H9 (cell line): Measurements from ENCODE around the gene GNLY. TPM values are rescaled to one million over a fixed set of nuclear protein-coding genes. Genes with fewer than 3 reads are reported as not detected.
A peak's percentile ranks its signal among the peaks of the same experiment; 100 is the strongest.

Experiments used
- DNase-seq: peaks from one replicate; pipeline ENCODE4 v3.0.0-alpha.2; 2017
- H2AFZ ChIP-seq: one replicate; pipeline ENCODE4 v1.6.1; 2013; ENCODE audit warnings: mild to moderate bottlenecking, low read length, control low read depth, moderate library complexity
- H2AK5ac ChIP-seq: 2 replicates; pipeline ENCODE4 v1.6.1; 2013; ENCODE audit warnings: low read length, control low read depth, mixed read lengths; ENCODE audit not compliant: insufficient read length
- H2BK120ac ChIP-seq: one replicate; pipeline ENCODE4 v1.6.1; 2013; ENCODE audit warnings: low read depth, mild to moderate bottlenecking, low read length, control low read depth, inconsistent platforms; ENCODE audit not compliant: poor library complexity, severe bottlenecking
- H2BK12ac ChIP-seq: 2 replicates; pipeline ENCODE4 v1.6.1; 2013; ENCODE audit warnings: low read length, control low read depth, mixed read lengths, low read depth; ENCODE audit not compliant: insufficient read length
- H2BK15ac ChIP-seq: 2 replicates; pipeline ENCODE4 v1.6.1; 2013; ENCODE audit warnings: low read depth, low read length, control low read depth
- H2BK20ac ChIP-seq: one replicate; pipeline ENCODE4 v1.6.1; 2013; ENCODE audit warnings: low read depth, mild to moderate bottlenecking, low read length, control low read depth, inconsistent platforms; ENCODE audit not compliant: poor library complexity, severe bottlenecking
- H2BK5ac ChIP-seq: 2 replicates; pipeline ENCODE4 v1.6.1; 2013; ENCODE audit warnings: low read length, control low read depth, mixed read lengths; ENCODE audit not compliant: insufficient read length
- H3K14ac ChIP-seq: 2 replicates; pipeline ENCODE4 v1.6.1; 2013; ENCODE audit warnings: low read length, control low read depth; ENCODE audit not compliant: insufficient read depth
- H3K18ac ChIP-seq: 2 replicates; pipeline ENCODE4 v1.6.1; 2013; ENCODE audit warnings: low read depth, mild to moderate bottlenecking, mixed read lengths, low read length, control low read depth; ENCODE audit not compliant: insufficient read length
- H3K23ac ChIP-seq: 2 replicates; pipeline ENCODE4 v1.6.1; 2013; ENCODE audit warnings: low read length, control low read depth, mixed read lengths, low read depth; ENCODE audit not compliant: insufficient read length
- H3K23me2 ChIP-seq: 2 replicates; pipeline ENCODE4 v1.6.1; 2013; ENCODE audit warnings: low read depth, mild to moderate bottlenecking, mixed read lengths, low read length, control low read depth; ENCODE audit not compliant: insufficient read length, poor library complexity, severe bottlenecking
- H3K27ac ChIP-seq: 2 replicates; pipeline ENCODE4 v1.5.1; 2013; ENCODE audit warnings: low read length, control low read depth, mixed read lengths, low read depth; ENCODE audit not compliant: insufficient read length
- H3K27me3 ChIP-seq: 2 replicates; pipeline ENCODE4 v1.6.1; 2013; ENCODE audit warnings: low read length, control low read depth, inconsistent platforms; ENCODE audit not compliant: insufficient read depth
- H3K4ac ChIP-seq: 2 replicates; pipeline ENCODE4 v1.6.1; 2013; ENCODE audit warnings: low read depth, mild to moderate bottlenecking, control low read depth, inconsistent platforms, low read length, moderate library complexity
- H3K4me1 ChIP-seq: 2 replicates; pipeline ENCODE4 v1.6.1; 2013; ENCODE audit warnings: low read length, control low read depth, inconsistent platforms; ENCODE audit not compliant: insufficient read depth
- H3K4me2 ChIP-seq: 2 replicates; pipeline ENCODE4 v1.6.1; 2013; ENCODE audit warnings: low read length, control low read depth, mixed read lengths; ENCODE audit not compliant: insufficient read length, insufficient read depth
- H3K56ac ChIP-seq: 2 replicates; pipeline ENCODE4 v1.6.1; 2013; ENCODE audit warnings: low read depth, mild to moderate bottlenecking, mixed read lengths, low read length, control low read depth; ENCODE audit not compliant: insufficient read length
- H3K79me1 ChIP-seq: 2 replicates; pipeline ENCODE4 v1.6.1; 2013; ENCODE audit warnings: low read depth, mild to moderate bottlenecking, moderate library complexity, low read length, control low read depth, inconsistent platforms; ENCODE audit not compliant: insufficient read depth, poor library complexity, severe bottlenecking
- H3K79me2 ChIP-seq: 2 replicates; pipeline ENCODE4 v1.6.1; 2013; ENCODE audit warnings: low read length, control low read depth, inconsistent platforms; ENCODE audit not compliant: insufficient read depth
- H3K9ac ChIP-seq: 2 replicates; pipeline ENCODE4 v1.6.1; 2013; ENCODE audit warnings: low read length, control low read depth, mixed read lengths; ENCODE audit not compliant: insufficient read length; ENCODE audit errors: extremely low read depth
- H3K9me3 ChIP-seq: one replicate; pipeline ENCODE4 v1.6.1; 2013; ENCODE audit warnings: low read depth, low read length, inconsistent platforms; ENCODE audit not compliant: control insufficient read depth
- H3T11ph ChIP-seq: one replicate; pipeline ENCODE4 v1.6.1; 2013; ENCODE audit warnings: mild to moderate bottlenecking, low read length, control low read depth, inconsistent platforms
- H4K20me1 ChIP-seq: one replicate; pipeline ENCODE4 v1.6.1; 2013; ENCODE audit not compliant: control insufficient read depth, insufficient read length, insufficient read depth
- H4K5ac ChIP-seq: 2 replicates; pipeline ENCODE4 v1.6.1; 2013; ENCODE audit warnings: low read depth, mild to moderate bottlenecking, mixed read lengths, low read length, control low read depth; ENCODE audit not compliant: insufficient read length
- H4K8ac ChIP-seq: replicated peaks from 2 replicates; pipeline ENCODE4 v1.6.1; 2013; ENCODE audit warnings: low read length, control low read depth, mixed read lengths, low read depth; ENCODE audit not compliant: insufficient read length
- H4K91ac ChIP-seq: 2 replicates; pipeline ENCODE4 v1.6.1; 2013; ENCODE audit warnings: low read depth, mild to moderate bottlenecking, moderate library complexity, mixed read lengths, low read length, control low read depth; ENCODE audit not compliant: insufficient read length
- H3K27ac Mint-ChIP-seq, 3 experiments: 2 replicates in 2 of 3; 3 replicates in 1 of 3; pipeline ENCODE4 v1.8.0; 2020 to 2021; ENCODE audit warnings: mixed read lengths in 3 of 3, mild to moderate bottlenecking in 1 of 3, moderate library complexity in 1 of 3
- H3K27me3 Mint-ChIP-seq: 2 replicates; pipeline ENCODE4 v1.8.0; 2021; ENCODE audit warnings: low read depth, mild to moderate bottlenecking, moderate library complexity, mixed read lengths
- H3K36me3 Mint-ChIP-seq, 3 experiments: 2 replicates in 2 of 3; 3 replicates in 1 of 3; pipeline ENCODE4 v1.8.0; 2020 to 2021; ENCODE audit warnings: low read depth in 3 of 3, mixed read lengths in 3 of 3; ENCODE audit not compliant: insufficient read depth in 1 of 3
- H3K4me1 Mint-ChIP-seq, 2 experiments: 2 replicates each; pipeline ENCODE4 v1.8.0; 2020; ENCODE audit warnings: mixed read lengths in 2 of 2
- H3K4me3 Mint-ChIP-seq, 2 experiments: 2 replicates in 1 of 2; 3 replicates in 1 of 2; pipeline ENCODE4 v1.8.0; 2020 to 2021; ENCODE audit warnings: mild to moderate bottlenecking in 2 of 2, mixed read lengths in 2 of 2, moderate library complexity in 1 of 2
- H3K9me3 Mint-ChIP-seq, 2 experiments: 2 replicates in 1 of 2; 3 replicates in 1 of 2; pipeline ENCODE4 v1.8.0; 2020; ENCODE audit warnings: mild to moderate bottlenecking in 2 of 2, mixed read lengths in 2 of 2, moderate library complexity in 1 of 2
- CTCF ChIP-seq: fragments of 200-600 bp; sonication (generic); conservative IDR thresholded peaks from 3 replicates; pipeline ENCODE4 v1.8.0; 2021; ENCODE audit warnings: antibody characterized with exemption, mild to moderate bottlenecking
- total RNA-seq: library from RNA; stranded (reverse); gene quantifications from 2 replicates; pipeline ENCODE4 v1.2.1, GENCODE V29; 2021

Gene GNLY
- total RNA-seq, 1 experiment from 2014 or later: not detected

GRCh38 chr2:85702172-85702571 is 8.0 kb downstream of the GNLY start:
- Mint-ChIP-seq H3K4me3 (no peak overlapping the region), H3K9me3 (no peaks in the 10 kb centered on the region), H3K27me3 (peaks cover 8% of the 10 kb centered on the region), H3K27ac (peak overlapping the region in 1 of 3 experiments; percentile 15; a peak in 1 of 7 replicates), H3K36me3 (no peaks in the 10 kb centered on the region), H3K4me1 (peaks cover 22 to 32% of the 10 kb centered on the region in 2 experiments)
- no peak overlapping the region for H2BK5ac ChIP-seq
- no peak overlapping the region for H3K9ac ChIP-seq
- no peak overlapping the region for H3T11ph ChIP-seq
- no peak for TF ChIP-seq CTCF
- H3K56ac ChIP-seq: no peak overlapping the region
- H2AK5ac ChIP-seq: no peak overlapping the region
- H3K27ac ChIP-seq: no peak overlapping the region
- no peak overlapping the region for H4K91ac ChIP-seq
- H4K20me1 ChIP-seq: no peaks in the 10 kb centered on the region
- no peak overlapping the region for H2BK15ac ChIP-seq
- no peaks in the 10 kb centered on the region; the same call in 1 of the 2 replicates for H3K4me1 ChIP-seq
- H3K79me2 ChIP-seq: no peaks in the 10 kb centered on the region
- H2BK20ac ChIP-seq: no peak overlapping the region
- no peaks in the 10 kb centered on the region for H3K79me1 ChIP-seq
- H3K23ac ChIP-seq: no peak overlapping the region
- H3K4me2 ChIP-seq: no peak overlapping the region
- no peak overlapping the region for H2BK12ac ChIP-seq
- H4K8ac ChIP-seq: no peak overlapping the region
- H3K23me2 ChIP-seq: no peaks in the 10 kb centered on the region
- no peak overlapping the region for H4K5ac ChIP-seq
- DNase-seq: no peak
- no peaks in the 10 kb centered on the region for H3K27me3 ChIP-seq
- no peak overlapping the region for H3K14ac ChIP-seq
- H3K9me3 ChIP-seq: no peaks in the 10 kb centered on the region
- no peak overlapping the region for H2BK120ac ChIP-seq
- no peak overlapping the region for H3K18ac ChIP-seq
- H2AFZ ChIP-seq: no peak overlapping the region
- no peak overlapping the region for H3K4ac ChIP-seq
